Posterior vena cava (tissue), 2 donors: ENCODE measurements around the gene LY6G6F. TPM values are rescaled to one million over a fixed set of nuclear protein-coding genes. Genes with fewer than 3 reads are reported as not detected.

Source experiments
- DNase-seq: peaks from one replicate; pipeline ENCODE4 v3.0.0-alpha.2; 2020; ENCODE audit warnings: low spot score
- intact Hi-C, 2 donors: fragments of 100-400 bp; cut with DNase I; formaldehyde crosslinking; loops; one replicate each; pipeline versions ENCODE4 v1.14.1 to v1.14.2; 2022 to 2023
- total RNA-seq, 2 donors: library from RNA; stranded (reverse); fragmentation: NEBNext Ultra II Directional; extraction: Animal tissue kit (Norgen Biotek cat#: 25700); gene quantifications; one replicate each; pipeline ENCODE4 v1.2.1, GENCODE V29; 2021
- donor health status: DM: yes; HTN: yes; CAD: no.
- donor health status: DM: yes; HTN: yes; CAD: no.

LY6G6F gene
- total RNA-seq, 2 donors from 2014 or later = not detected

- intact Hi-C loops = loop anchor here in 1 of 2 donors (10.0 kb wide), 1 partner anchor 64 kb away; the partner anchor contains the start of gene VARS1
- no peak for DNase-seq
These were observed 24.0 kb downstream of the LY6G6F start for GRCh38 chr6:31730631-31731086.

- intact Hi-C loops = loop anchor here in 1 of 2 donors (10.0 kb wide), 1 partner anchor 63 kb away; the partner anchor contains the start of gene VARS1
- no peak for DNase-seq
These were observed 25.4 kb downstream of the LY6G6F start for GRCh38 chr6:31732029-31732428.

GRCh38 chr6:31733734-31734133 lies 27.1 kb downstream of the LY6G6F start:
- intact Hi-C loops = loop anchor here (1.0 to 10.0 kb wide), 2 partner anchors 20 to 61 kb away; partner anchors contain the start of gene VARS1 (in 1 of the 2)
- no peak for DNase-seq

GRCh38 chr6:31734247-31734820 lies 27.7 kb downstream of the LY6G6F start:
- intact Hi-C loops = loop anchor here in 1 of 2 donors (10.0 kb wide), 1 partner anchor 60 kb away; the partner anchor contains the start of gene VARS1

GRCh38 chr6:31734821-31735406 lies 28.2 kb downstream of the LY6G6F start:
- no peak for DNase-seq
- intact Hi-C loops = loop anchor here in 1 of 2 donors (10.0 kb wide), 1 partner anchor 60 kb away; the partner anchor contains the start of gene VARS1

More at GRCh38 chr6:31734247-31734820, 27.7 kb downstream of the LY6G6F start:
- DNase-seq = no peak

- intact Hi-C loops = loop anchor here in 1 of 2 donors (10.0 kb wide), 1 partner anchor 59 kb away; the partner anchor contains the start of gene VARS1
- peak; percentile 96 for DNase-seq
These were observed 29.5 kb downstream of the LY6G6F start, which contains the start of gene CLIC1 for GRCh38 chr6:31736021-31736767. CLIC1 (minus strand) TSS chr6:31736530; CDS start chr6:31736300, 230 bp downstream.

GRCh38 chr6:31736768-31737314 lies 30.2 kb downstream of the LY6G6F start:
- DNase-seq = no peak
- intact Hi-C loops = loop anchor here in 1 of 2 donors (10.0 kb wide), 1 partner anchor 58 kb away; the partner anchor contains the start of gene VARS1

- DNase-seq = no peak
- intact Hi-C loops = loop anchor here in 1 of 2 donors (10.0 kb wide), 1 partner anchor 57 kb away; the partner anchor contains the start of gene VARS1
These were observed 30.8 kb downstream of the LY6G6F start for GRCh38 chr6:31737315-31737990.

- intact Hi-C loops = loop anchor here in 1 of 2 donors (10.0 kb wide), 1 partner anchor 57 kb away; the partner anchor contains the start of gene VARS1
- DNase-seq = no peak
These were observed 31.6 kb downstream of the LY6G6F start for GRCh38 chr6:31737991-31738979.

GRCh38 chr6:31739639-31740396 lies 33.2 kb downstream of the LY6G6F start, which contains the start of gene MSH5:
MSH5 (plus strand) TSS chr6:31740005; CDS start chr6:31740467, 462 bp downstream.
- peak; percentile 99 for DNase-seq
- intact Hi-C loops = loop anchor here in 1 of 2 donors (10.0 kb wide), 1 partner anchor 55 kb away; the partner anchor contains the start of gene VARS1

- intact Hi-C loops = no loop called here
- no peak for DNase-seq
These were observed 33.9 kb downstream of the LY6G6F start for GRCh38 chr6:31740397-31741223.

GRCh38 chr6:31741815-31742214 lies 35.1 kb downstream of the LY6G6F start:
- no peak for DNase-seq
- intact Hi-C loops = no loop called here

GRCh38 chr6:31742894-31743293 lies 36.2 kb downstream of the LY6G6F start:
- intact Hi-C loops = no loop called here
- no peak for DNase-seq

GRCh38 chr6:31744422-31744821 lies 37.8 kb downstream of the LY6G6F start:
- DNase-seq = no peak
- intact Hi-C loops = no loop called here

GRCh38 chr6:31749301-31750036 lies 42.8 kb downstream of the LY6G6F start:
- intact Hi-C loops = no loop called here
- no peak for DNase-seq
